ENCODE results near the gene GABRB1.

Gene GABRB1

GRCh38 chr4:47471064-47471463 is 439.7 kb downstream of the GABRB1 start:
- DNase-seq (ENCODE audit: low read depth): no peak

GRCh38 chr4:47471591-47471990 is 440.2 kb downstream of the GABRB1 start:
- no peak for DNase-seq (ENCODE audit: low read depth)

GRCh38 chr4:47473141-47473750 is 441.9 kb downstream of the GABRB1 start:
- DNase-seq (ENCODE audit: low read depth): no peak

- DNase-seq (ENCODE audit: low read depth): no peak
Measured at GRCh38 chr4:47474799-47475198, 443.4 kb downstream of the GABRB1 start.

- DNase-seq (ENCODE audit: low read depth): no peak
Measured at GRCh38 chr4:47475411-47475810, 444.0 kb downstream of the GABRB1 start.

Data from CMK (cell line).